ENCODE data around the gene PEMT. TPM values are rescaled to one million over a fixed set of nuclear protein-coding genes. Genes with fewer than 3 reads are reported as not detected.

The PEMT gene
- total and polyA plus RNA-seq, 2 donors (not counting 1 experiment from before 2014, with no cell fraction given), result 10.7 to 20.3 TPM

DNA sequence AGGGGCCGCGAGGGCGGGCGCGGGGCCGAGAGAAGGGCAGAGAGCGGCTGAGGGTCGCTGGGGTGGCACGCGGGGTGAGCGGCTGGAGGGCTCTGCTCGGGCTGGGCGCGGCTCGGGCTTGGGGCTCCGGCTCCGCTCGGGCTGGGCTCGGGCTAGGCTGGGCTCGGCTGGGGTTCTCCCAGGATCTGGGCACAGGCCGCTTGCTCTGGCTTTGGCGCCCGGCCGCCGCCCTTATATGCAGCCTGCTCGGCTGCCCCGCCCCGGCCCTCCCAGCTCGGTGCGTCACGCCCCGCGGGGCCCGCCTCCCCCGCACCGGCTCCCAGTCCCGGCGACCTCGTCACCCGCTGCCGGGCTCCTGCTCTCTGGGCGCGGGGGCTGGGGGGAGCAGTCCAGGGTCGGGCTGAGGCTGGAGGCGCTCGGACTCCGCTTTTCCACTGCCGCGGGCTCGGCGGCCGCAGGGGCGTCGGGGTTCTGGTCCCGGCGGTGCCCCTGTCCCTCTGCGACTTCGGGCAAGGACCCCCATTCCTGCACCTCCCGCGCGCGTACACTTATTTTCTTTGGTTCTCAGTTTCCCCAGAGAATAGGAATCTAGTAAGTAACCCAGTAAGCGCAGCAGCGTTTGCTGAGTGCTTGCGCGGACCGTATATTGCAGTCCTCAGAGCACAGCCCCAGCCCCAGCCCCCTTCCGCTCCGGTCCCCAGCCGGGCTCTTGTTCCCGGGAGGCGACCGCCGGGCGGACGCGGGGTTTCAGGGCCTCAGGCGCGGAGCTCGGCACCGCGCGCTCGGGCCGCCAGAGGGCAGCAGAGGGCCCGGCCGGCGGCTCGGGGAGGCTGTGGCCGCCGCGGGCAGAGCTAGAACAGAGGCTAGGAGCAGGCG, 95.1 kb downstream of the PEMT start, which contains the start of gene RASD1:
RASD1 (minus strand) TSS at position 207 of the 876 bp plus-strand sequence. CDS start 214 bp downstream, outside the sequence.
- H3K9ac ChIP-seq (ENCODE audit: low read length), result peak within 1 kb of the TSS; percentile 72
- H3K36me3 ChIP-seq (replicated peaks in 1 of 2; ENCODE audit: control extremely low read depth in 1 of 2, control insufficient read depth in 1 of 2, extremely low read depth in 1 of 2, insufficient read depth in 2 of 2, low read length in 1 of 2), result peaks cover 0 to 8% of the 10 kb centered on the region in 2 experiments
- peak within 1 kb of the TSS; percentile 100 for H3K4me2 ChIP-seq (replicated peaks; ENCODE audit: low read depth, low read length, poor library complexity, severe bottlenecking)
- H3K4me3 ChIP-seq (ENCODE audit: control extremely low read depth in 1 of 5, extremely low read depth in 1 of 5, insufficient read depth in 1 of 5, low read depth in 2 of 5, low read length in 4 of 5), result peak within 1 kb of the TSS; percentile 42 to 67 (median 58)
- H4K20me1 ChIP-seq (ENCODE audit: control insufficient read depth, insufficient read depth, low read length, poor library complexity, severe bottlenecking), result peaks cover 8% of the 10 kb centered on the region
- ChIA-PET CTCF (interaction anchor here (0.6 to 4.1 kb wide), 30 partner anchors 9 to 537 kb away, joined by 3 to 121 read pairs (median 4); partner anchors contain the start of gene PEMT), POLR2A (interaction anchor here (0.5 kb wide), 1 partner anchor 95 kb away, joined by 3 read pairs; no protein-coding TSS in a partner anchor)
- H3K27ac ChIP-seq (ENCODE audit: low read length in 2 of 2), result no peak within 1 kb of the TSS
- peaks cover 24% of the 10 kb centered on the region in 2 donors for H3K4me1 ChIP-seq (ENCODE audit: control insufficient read depth in 2 of 2, insufficient read depth in 2 of 2, low read length in 2 of 2)
- H3K4me1 Mint-ChIP-seq, result peaks cover 22% of the 10 kb centered on the region
- peaks cover 8% of the 10 kb centered on the region for H3K27me3 Mint-ChIP-seq
- DNase-seq (peak; percentile 86), ATAC-seq (ENCODE audit: low read depth) (peak; percentile 88)
- WGBS (ENCODE audit: insufficient coverage), result 1% methylated on average over 93 of the region's 93 CpGs
- TF ChIP-seq, protein P1, sequence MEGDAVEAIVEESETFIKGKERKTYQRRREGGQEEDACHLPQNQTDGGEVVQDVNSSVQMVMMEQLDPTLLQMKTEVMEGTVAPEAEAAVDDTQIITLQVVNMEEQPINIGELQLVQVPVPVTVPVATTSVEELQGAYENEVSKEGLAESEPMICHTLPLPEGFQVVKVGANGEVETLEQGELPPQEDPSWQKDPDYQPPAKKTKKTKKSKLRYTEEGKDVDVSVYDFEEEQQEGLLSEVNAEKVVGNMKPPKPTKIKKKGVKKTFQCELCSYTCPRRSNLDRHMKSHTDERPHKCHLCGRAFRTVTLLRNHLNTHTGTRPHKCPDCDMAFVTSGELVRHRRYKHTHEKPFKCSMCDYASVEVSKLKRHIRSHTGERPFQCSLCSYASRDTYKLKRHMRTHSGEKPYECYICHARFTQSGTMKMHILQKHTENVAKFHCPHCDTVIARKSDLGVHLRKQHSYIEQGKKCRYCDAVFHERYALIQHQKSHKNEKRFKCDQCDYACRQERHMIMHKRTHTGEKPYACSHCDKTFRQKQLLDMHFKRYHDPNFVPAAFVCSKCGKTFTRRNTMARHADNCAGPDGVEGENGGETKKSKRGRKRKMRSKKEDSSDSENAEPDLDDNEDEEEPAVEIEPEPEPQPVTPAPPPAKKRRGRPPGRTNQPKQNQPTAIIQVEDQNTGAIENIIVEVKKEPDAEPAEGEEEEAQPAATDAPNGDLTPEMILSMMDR (IDR thresholded peaks at IDR 0.05), result peak; percentile 94
- TF ChIP-seq EZH2 (IDR thresholded peaks at IDR 0.05; ENCODE audit: borderline replicate concordance, insufficient read depth, low read depth, low read length, poor library complexity, severe bottlenecking), result no peak
- H3K9me3 ChIP-seq (ENCODE audit: control extremely low read depth in 1 of 3, control insufficient read depth in 2 of 3, insufficient read depth in 1 of 3, low read length in 2 of 3), result peaks cover 0 to 5% (median 0%) of the 10 kb centered on the region in 3 donors
- peaks cover 0 to 29% (median 6%) of the 10 kb centered on the region in 4 experiments for H3K27me3 ChIP-seq (replicated peaks in 1 of 4; ENCODE audit: control extremely low read depth in 1 of 4, control insufficient read depth in 3 of 4, insufficient read depth in 4 of 4, low read length in 3 of 4)
- H3K27ac Mint-ChIP-seq, result no peak within 1 kb of the TSS
- H2AFZ ChIP-seq (ENCODE audit: insufficient read depth, low read depth, low read length, poor library complexity, severe bottlenecking), result peak within 1 kb of the TSS; percentile 70
- peak within 1 kb of the TSS; percentile 92 for H3K4me3 Mint-ChIP-seq
- intact Hi-C loops (cut with micrococcal nuclease), result loop anchor here (1.0 to 5.0 kb wide), 5 partner anchors 72 to 541 kb away; partner anchors contain the start of genes ATPAF2, GID4 and PEMT
- H3K79me2 ChIP-seq (ENCODE audit: control insufficient read depth, insufficient read depth, low read length), result no peaks in the 10 kb centered on the region
- no peaks in the 10 kb centered on the region for H3K9me3 Mint-ChIP-seq (ENCODE audit: insufficient read depth)
